OCI-LY7 (cell line): Measurements from ENCODE around the gene B2M.

Experiments
- CTCF ChIP-seq: fragments of 200-600 bp; sonication (generic); conservative IDR thresholded peaks from 2 replicates; pipeline ENCODE4 v1.5.1; 2014; ENCODE audit warnings: mild to moderate bottlenecking, antibody characterized with exemption, low read length, moderate library complexity, mixed read lengths
- EZH2phosphoT487 ChIP-seq: fragments of 200-600 bp; sonication (generic); IDR thresholded peaks from 2 replicates; pipeline ENCODE4 v1.6.1; 2018; ENCODE audit warnings: low read depth, borderline replicate concordance, mild to moderate bottlenecking, mixed run types, antibody characterized with exemption, low read length, moderate library complexity, mixed read lengths

GRCh38 chr15:44722011-44722410 lies 10.7 kb downstream of the B2M start:
- TF ChIP-seq CTCF (no peak), EZH2phosphoT487 (no peak)
